Fibroblast of gingiva (primary cell): ENCODE results near the gene KRTAP4-16.
"Not testable (repeated sequence)": the region's sequence is repeated elsewhere in the genome, so short reads cannot be mapped to it uniquely, and the experiment has no call there.

ENCODE experiments used
- DNase-seq: peaks from one replicate; pipeline ENCODE4 v3.0.0-alpha.2; 2011; ENCODE audit warnings: low read depth

The KRTAP4-16 gene

GRCh38 chr17:41101586-41102259, at the start of gene KRTAP4-16:
KRTAP4-16 (minus strand) TSS chr17:41102209; CDS start chr17:41102209, 0 bp downstream.
- no peak for DNase-seq

- DNase-seq = no peak
Measured at GRCh38 chr17:41151525-41151924, 49.5 kb upstream of the KRTAP4-16 start.

DNA sequence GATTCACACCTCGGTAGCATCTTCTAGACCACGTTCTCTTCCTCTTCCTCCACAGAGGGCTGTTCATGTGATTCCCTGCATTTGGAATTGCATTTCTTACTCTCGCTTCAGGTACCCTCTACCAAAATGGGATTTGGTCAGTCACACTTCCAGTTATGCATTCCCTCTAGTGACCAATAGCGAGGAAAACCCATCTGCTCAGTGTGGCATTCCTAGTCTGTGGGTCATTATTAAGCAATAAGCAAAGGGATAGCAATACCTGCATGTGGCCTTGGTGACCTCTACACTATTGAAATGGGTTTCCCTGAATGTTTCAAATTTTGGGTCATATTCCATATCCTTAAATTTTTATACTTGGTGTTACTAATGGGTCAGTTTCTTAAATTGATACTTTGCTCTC, 48.0 kb upstream of the KRTAP4-16 start:
- no peak for DNase-seq

DNA sequence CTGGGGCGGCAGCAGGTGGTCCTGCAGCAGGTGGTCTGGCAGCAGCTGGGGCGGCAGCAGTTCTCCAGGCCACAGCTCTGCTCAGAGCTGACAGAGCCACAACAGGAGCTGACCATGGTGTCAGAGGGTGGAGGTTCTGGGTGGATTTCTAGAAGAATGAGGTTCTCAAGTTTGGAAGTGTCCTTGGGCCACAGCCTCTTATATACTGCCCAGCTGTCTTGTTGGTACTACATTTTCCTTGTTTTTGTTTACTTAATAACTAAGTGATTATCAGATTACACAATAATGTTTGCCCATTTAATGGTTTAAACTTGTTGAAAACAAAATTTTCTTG, 47.6 kb upstream of the KRTAP4-16 start, which contains the start of gene KRTAP4-5:
TSS of gene KRTAP4-5 (minus strand) at position 174 of the 334 bp plus-strand sequence. CDS start at position 116, 58 bp downstream.
- no peak for DNase-seq

GRCh38 chr17:41148971-41149651, 47.1 kb upstream of the KRTAP4-16 start:
- DNase-seq = not testable (repeated sequence)

GRCh38 chr17:41147531-41148204, 45.7 kb upstream of the KRTAP4-16 start:
- no peak for DNase-seq

DNA sequence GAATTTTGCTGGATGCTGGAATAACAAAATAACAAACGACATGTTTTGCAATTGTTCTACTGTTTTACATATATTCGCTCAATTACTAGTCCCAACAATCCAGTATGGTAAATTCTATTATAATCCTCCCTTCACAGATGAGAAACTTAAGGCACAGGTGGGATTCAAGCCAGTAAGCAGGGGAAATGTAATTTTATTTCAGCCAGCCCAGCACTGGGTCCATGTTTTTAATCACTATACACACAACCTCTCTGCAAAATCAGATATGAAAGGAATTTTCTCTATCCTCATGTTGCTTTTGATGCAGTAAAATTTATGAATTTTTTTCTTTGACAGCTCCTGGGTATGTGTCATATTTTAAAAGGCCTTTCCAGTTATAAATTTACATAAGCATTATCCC, 43.3 kb upstream of the KRTAP4-16 start:
- no peak for DNase-seq

DNA sequence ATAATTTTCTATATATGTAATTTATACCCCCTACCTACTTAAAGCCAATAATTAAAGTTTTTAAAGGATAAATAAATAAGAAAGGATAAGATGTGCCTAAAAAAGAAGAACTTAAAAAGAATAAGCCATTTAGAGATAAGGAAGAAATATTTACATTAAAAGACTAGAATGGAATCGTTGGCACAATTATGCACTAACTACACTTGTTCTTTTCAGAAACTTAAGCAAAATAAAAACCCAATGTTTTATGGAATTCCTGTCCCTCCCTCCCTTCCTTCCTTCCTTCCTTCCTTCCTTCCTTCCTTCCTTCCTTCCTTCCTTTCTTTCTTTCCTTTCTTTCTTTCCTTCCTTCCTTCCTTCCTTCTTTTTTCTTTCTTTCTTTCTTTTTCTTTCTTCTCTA, 42.8 kb upstream of the KRTAP4-16 start:
- DNase-seq = no peak

DNA sequence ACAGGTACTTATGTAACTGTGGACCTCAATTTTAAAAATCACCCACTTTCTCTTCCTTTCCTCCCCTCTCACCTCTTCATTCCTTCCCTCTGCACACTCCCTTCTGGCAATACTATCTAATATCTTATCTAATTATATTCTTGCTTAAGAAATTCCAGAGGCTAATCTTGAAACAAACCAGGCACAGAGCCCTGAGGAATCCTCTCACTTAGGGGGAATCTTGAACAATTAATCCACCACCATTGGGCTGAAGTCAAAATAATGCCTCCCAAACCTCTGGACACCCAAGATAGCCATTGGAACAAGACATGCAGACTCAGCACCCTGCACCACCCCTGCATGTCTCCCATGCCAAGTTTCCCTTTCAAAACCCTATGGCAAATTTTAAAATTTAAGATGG, 39.4 kb upstream of the KRTAP4-16 start:
- DNase-seq = no peak

DNA sequence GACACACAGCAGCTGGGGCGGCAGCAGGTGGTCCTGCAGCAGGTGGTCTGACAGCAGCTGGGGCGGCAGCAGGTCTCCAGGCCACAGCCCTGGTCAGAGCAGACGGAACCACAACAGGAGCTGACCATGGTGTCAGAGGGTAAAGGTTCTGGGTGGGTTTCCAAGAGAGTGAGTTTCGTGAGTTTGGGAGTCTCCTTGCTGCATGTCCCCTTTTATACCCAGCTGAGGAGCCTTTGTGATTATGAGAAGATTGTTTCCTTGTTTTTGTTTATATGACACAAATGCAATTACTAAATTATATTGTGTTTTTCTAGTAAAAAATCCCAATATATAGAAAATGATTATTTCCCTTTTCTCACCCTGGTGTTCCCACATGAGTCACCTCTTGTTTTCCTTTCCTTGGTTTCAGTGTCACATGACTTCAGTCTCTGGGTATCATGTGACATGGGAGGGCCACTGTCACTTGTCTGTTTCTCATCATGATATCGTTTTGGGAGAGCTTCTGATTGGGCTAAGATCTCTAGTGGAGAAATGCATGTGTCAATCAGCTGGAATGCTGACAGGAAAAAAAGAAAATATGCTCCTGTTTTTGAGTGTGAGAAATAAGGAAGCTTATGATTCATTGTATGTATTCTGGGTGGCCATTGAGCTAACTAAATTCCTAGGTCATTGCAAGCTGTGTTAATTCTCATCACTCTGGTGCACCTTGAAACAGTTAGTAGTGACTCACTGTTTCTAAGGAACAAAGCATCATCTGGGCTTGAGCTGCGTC, 38.5 kb upstream of the KRTAP4-16 start, which contains the start of gene KRTAP4-6:
TSS of gene KRTAP4-6 (minus strand) at position 185 of the 772 bp plus-strand sequence. CDS start at position 128, 57 bp downstream.
- peak; percentile 17 for DNase-seq

DNA sequence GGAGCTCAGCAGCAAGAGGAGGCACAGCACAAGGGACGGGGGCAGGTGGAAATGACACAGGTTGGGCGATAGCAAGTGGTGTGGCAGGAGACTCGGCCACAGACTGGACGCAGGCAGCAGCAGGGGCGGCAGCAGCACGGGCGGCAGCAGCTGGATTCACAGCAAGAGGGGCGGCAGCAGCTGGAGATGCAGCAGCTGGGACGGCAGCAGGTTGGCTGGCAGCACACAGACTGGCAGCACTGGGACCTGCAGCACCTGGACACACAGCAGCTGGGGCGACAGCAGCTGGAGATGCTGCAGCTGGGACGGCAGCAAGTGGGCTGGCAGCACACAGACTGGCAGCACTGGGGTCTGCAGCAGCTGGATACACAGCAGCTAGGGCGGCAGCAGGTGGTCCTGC, 37.9 kb upstream of the KRTAP4-16 start:
- DNase-seq = not testable (repeated sequence)

GRCh38 chr17:41133880-41134735, 32.1 kb upstream of the KRTAP4-16 start:
- DNase-seq = no peak

DNA sequence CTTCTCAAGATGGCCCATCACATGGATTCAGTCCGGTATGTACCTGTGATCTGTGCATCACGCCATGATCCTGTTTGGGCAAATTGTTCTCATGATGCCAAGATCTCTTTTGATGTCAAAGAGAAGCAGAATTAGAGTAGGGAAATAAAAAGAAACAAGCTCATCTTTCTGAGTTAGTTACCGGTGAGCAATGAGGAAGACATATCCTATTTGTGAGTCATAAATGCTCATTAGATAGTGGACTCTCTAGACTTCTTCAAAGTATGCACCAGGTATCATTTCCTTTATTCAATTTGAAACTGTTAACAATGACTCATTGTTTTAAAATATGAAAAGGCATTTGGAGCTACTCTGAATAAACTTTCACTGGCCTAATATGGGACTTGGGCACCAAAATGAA, 30.0 kb upstream of the KRTAP4-16 start:
- no peak for DNase-seq

GRCh38 chr17:41127371-41127770, 25.4 kb upstream of the KRTAP4-16 start:
- DNase-seq = no peak

DNA sequence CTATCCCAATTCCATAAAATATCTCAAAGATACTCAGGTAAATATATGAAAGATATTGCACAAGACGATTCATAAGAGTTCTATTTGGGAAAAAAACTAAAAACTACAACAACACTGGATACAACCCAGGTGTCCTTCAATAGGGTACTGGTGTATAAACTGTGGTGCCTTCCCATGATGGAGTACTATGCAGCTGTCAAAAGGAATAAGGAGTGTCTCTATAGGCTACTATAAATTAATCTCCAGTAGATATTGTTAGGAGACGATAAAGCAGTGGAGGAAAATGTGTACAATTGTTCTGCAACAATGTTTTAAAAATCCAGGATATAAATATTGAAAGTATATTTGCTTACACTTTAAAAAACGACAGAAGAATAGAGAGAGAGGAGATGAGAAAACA, 24.4 kb upstream of the KRTAP4-16 start:
- no peak for DNase-seq

DNA sequence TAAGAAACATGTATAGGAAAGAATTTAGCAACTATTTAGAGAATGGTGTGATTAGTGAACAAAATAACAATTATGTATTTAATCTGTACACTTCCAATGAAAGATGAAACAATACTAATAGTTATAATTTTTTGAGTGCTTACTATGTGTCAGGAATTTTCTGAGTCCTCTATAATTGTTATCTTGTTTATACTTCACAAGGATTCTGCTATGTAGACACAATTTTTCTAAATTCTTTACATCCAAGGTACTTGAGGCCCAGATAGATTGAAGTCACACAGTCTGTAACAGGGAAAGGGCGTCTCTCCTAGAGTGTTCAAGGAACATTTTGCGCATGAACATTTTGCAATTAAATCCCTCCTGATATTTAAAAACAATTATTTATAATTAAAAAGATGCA, 23.1 kb upstream of the KRTAP4-16 start:
- no peak for DNase-seq

DNA sequence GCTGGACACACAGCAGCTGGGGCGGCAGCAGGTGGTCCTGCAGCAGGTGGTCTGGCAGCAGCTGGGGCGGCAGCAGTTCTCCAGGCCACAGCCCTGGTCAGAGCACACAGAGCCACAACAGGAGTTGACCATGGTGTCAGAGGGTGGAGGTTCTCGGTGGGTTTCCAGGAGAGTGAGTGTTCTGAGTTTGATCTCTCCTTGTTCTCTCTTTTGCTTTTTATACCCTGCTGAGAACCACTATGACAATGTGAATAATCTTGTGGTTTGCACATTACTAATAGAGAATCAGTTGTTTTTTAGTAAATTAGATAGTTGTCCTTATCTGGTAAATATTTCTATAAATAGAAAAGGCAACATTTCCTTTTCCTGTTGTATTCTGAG, 22.0 kb upstream of the KRTAP4-16 start, which contains the start of gene KRTAP4-12:
TSS of gene KRTAP4-12 (minus strand) at position 192 of the 381 bp plus-strand sequence. CDS start at position 132, 60 bp downstream.
- not testable (repeated sequence) for DNase-seq

GRCh38 chr17:41123292-41123990, 21.4 kb upstream of the KRTAP4-16 start:
- not testable (repeated sequence) for DNase-seq

GRCh38 chr17:41121742-41122141, 19.7 kb upstream of the KRTAP4-16 start:
- DNase-seq = no peak
